IPS-NIHi7 (cell line): ENCODE measurements around the gene TMEM175.
"Not testable (repeated sequence)": the region's sequence is repeated elsewhere in the genome, so short reads cannot be mapped to it uniquely, and the experiment has no call there.

Experiments used
- DNase-seq: peaks from one replicate; pipeline ENCODE4 v3.0.0; 2012; ENCODE audit warnings: mixed read lengths; ENCODE audit errors: extremely low spot score

TMEM175 gene

DNA sequence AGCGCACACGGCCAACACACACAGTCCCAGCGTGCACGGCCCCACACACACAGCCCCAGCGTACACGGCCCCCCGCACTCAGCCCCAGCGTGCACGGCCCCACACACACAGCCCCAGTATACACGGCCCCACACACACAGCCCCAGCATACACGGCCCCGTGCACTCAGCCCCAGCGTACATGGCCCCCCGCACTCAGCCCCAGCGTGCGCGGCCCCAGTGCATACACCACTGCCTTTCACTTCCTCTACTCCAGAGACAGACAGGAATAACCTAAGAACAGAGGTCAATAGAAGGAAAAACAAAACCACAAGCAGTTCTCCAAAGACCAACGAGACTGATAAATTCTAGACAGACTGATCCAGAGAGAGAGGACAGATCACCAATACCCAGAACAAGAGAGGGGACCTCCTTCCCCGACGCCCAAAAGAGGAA, 17.2 kb upstream of the TMEM175 start:
- DNase-seq, result no peak

DNA sequence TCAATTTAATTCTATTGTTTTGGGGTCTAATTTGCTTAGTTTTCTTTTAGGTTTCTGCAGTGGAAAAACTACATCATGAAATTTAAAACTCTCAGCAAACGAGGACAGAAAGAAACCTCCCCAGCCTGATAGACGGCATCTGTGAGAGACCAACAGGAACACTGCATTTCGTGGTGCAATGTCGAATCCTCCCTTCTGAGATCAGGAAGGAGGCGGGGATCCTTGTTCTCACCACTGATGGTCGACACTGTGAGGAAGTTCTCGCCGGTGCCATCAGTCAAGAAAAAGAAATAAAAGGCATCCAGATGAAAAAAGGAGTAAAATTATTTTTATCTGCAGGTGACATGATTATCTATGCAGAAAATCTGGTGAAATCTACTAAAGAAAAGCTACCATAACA, 16.7 kb upstream of the TMEM175 start:
- no peak for DNase-seq

DNA sequence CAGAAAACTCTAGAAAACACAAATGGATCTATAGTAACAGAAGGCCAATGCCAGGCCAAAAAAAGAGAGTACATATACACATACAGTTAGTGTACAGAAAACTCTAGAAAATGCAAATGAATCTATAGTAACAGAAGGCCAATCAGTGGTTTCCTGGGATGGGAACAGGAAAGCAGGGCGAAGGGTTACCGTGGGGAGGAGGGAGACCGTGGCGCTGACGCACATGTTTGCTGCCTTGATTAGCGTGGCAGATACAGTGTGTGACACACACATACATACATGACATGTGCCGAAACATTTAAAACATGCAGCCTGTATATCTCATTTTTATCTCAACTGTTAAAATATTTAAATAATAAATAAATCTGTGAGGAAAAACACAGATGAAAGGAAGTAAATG, 14.8 kb upstream of the TMEM175 start:
- no peak for DNase-seq

DNA sequence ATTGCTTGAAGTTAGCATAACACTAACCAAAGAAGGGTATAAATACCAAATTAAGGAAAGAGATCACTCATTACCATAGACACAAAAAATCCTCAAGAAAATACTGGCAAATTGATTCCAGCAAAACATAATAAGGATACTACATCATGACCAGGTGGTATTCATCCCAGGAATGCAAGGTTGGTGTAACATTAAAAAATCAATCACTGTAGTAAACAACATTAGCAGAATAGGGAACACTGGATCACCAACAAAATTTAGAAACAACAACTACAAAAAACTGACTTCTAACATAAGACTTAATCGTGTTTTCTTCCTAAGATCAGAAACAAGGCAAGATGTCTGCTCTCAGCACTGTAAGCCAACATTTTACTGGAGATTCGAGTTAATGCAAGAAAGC, 14.3 kb upstream of the TMEM175 start:
- DNase-seq, result no peak

DNA sequence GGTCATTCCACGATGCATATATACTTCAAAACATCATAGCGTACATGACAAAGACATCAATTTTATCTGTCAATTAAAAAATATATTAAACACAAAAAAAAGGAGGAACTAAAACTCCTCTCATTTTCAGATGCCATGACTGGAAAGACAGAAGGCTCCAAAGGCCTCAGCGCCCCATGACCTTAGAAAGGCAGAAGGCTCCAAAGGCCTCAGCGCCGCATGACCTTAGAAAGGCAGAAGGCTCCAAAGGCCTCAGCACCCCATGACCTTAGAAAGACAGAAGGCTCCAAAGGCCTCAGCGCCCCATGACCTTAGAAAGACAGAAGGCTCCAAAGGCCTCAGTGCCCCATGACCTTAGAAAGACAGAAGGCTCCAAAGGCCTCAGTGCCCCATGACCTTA, 13.7 kb upstream of the TMEM175 start:
- not testable (repeated sequence) for DNase-seq

DNA sequence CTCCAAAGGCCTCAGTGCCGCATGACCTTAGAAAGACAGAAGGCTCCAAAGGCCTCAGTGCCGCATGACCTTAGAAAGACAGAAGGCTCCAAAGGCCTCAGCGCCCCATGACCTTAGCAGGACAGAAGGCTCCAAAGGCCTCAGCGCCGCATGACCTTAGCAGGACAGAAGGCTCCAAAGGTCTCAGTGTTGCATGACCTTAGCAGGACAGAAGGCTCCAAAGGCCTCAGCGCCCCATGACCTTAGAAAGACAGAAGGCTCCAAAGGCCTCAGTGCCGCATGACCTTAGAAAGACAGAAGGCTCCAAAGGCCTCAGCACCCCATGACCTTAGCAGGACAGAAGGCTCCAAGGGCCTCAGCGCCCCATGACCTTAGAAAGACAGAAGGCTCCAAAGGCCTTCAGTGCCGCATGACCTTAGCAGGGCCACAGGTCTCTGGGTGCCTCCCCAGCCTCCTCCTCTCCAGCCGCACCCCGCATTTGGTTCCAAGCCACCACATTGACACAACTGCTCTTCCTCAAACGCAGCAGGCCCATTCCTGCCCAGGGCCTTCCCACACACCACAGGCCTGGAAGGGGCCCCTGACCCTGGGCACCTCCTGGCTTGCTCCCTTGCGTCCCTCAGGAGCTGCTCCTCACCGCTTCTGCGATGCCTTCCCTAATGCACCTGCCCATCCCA, 13.1 kb upstream of the TMEM175 start:
- not testable (repeated sequence) for DNase-seq

DNA sequence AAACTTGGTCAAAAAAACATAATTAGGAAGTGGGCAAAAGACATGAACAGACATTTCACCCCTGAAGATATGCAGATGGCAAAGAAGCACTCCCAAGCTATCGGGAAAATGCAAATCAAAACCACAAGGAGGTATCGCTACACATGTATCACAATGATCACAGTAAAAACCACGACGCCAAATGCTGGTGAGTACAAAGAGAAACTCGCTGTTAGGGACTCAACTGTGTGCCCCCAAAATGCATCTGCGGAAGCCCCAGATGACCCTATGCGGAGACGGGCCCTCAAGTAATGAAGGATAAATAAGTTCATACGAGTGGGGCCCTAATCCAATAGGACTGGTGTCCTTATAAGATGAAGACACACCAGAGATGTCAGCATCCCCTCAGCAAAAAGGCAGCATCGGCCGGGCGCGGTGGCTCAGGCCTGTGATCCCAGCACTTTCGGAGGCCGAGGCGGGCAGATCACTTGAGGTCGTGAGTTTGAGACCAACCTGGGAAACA, 10.4 kb upstream of the TMEM175 start:
- DNase-seq, result no peak

DNA sequence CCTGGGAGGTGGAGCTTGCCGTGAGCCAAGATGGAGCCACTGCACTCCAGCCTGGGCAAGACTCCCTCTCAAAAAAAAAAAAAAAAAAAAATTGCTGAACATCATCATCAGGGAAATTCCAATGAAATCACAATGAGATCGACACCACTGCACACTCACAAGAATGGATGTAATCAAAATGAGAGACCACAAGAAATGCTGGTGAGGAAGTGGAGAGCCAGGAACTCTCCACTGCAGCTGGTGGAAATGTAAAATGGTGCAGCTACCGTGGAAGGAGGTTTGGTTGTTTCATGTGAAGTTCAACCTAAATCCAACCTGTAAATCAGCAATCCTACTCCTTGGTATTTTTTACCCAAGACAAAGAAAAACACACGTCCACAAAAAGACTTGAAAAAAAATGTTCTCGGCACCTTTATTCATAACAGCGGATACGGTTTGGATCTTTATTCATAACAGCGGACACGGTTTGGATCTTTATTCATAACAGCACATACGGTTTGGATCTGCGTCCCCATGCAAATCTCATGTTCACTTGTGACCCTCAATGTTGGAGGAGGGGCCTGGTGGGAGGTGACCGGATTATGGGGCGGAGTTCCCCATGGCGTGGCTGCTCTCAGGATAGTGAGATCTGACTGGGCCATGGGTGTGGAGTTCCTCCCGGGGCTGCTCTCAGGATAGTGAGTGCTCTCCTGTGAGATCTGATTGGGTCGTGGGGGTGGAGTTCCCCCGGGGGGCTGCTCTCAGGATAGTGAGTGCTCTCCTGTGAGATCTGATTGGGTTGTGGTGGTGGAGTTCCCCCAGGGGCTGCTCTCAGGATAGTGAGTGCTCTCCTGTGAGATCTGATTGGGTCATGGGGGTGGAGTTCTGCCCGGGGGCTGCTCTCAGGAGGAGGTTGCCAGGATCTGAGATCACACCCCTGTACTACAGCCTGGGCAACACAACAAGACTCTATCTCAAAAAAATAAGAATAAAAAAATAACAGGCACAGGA, 7.9 kb upstream of the TMEM175 start:
- DNase-seq, result no peak

DNA sequence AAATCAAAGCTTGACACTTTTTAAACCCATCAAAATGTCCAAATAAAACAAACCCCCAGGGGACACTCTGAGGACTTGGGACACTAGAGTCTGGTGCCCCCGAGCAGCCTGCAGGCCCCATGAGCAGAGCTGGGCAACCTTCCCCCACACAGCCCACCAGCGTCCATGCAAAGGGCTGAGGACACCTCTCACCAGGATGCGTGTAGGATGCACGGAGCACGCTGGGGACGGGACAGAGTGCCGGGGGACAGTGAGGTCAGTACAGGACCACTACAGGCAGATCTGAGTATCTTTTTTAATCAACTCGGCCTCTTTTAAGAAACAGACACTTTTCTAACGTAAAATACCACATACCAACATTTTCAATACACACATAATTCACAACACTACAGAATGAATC, 7.1 kb upstream of the TMEM175 start:
- DNase-seq, result no peak

DNA sequence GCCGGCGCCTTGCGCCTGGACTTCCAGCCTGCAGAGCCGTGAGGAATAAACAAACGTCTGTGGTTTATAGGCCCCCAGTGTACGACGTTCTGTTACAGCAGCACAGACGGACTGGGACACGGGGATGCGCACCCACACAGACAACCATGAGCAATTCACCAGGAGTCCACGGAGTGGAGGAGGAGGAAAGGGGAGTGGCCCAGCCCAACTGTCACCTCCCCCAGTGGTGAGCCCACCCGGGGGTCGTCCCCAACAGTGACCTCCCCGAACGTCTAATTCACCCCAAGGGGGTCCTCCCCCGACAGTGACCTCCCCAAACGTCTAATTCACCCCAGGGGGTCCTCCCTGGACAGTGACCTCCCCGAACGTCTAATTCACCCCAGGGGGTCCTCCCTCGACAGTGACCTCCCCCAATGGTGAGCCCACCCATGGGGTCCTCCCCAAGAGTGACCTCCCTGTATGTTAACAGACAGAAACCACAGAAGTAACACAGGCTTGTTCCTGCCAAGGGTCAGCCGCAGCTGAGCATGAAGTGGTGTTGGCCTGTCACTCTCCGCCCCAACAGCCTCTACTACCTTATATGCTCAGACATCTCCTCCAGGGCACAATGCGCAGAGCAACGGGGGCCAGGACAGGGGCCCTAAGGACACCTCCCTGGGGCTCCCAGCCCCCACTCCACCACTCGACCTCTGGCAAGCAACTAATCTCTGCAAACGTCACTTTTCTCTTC, 6.3 kb upstream of the TMEM175 start:
- DNase-seq, result no peak

DNA sequence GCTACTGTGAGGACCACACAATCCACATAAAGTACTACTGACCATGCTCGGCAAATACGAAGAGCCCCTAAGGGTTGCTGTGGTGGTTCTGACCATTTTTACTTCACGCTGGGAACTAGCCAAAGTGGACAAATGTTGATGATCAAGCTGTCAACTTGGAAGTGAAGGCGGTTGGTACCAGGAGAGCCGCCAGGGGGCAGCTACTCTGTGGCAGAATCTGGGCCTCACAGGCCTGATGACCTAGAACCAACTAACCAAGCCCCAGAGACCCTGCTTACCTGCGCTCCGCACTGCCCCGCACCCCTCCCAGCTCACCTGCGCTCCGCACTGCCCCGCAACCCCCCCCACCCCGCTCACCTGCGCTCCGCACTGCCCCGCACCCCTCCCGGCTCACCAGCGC, 5.7 kb upstream of the TMEM175 start:
- peak; percentile 82 for DNase-seq

DNA sequence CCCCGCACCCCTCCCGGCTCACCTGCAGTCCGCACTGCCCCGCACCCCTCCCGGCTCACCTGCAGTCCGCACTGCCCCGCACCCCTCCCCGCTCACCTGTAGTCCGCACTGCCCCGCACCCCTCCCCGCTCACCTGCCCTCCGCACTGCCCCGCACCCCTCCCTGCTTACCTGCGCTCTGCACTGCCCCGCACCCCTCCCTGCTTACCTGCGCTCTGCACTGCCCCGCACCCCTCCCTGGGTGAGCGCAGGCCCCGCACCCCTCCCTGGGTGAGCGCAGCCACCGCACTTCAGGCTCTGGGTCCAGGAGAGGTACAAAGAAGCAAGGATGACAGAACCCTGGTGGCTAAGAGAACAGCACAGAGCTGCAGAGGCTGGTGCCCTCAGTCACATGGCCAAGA, 4.7 kb upstream of the TMEM175 start:
- not testable (repeated sequence) for DNase-seq

DNA sequence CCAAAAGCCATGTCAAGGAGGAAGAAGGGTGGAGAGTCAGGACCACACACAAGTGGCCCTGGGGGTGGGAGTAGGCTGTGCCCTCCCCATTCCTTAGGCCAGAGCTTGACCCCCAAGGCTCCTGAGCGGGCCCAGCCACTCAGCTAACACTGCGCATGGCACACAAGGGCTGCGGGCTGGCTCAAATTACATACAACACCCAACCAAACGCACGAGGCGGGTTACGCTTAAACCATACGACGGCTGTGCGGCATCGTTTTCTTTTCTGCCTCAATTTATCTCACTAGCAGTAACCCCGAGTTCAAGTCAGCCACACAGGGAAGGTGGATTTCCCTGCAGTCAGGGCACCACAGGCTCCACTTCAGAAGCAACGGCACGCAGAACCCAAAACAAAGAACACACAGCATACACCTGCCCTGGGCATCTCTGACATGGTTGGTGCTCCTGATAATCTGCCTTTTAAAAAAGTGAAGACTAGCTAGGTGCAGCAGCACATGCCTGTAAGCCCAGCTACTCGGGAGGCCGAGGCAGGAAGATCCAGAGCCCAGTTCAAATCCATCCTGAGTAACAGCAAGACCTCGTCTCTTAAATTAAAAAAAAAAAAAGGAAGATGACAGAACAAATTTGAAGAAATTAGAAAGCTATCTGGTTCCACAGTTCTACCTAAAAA, 3.0 kb upstream of the TMEM175 start:
- no peak for DNase-seq

DNA sequence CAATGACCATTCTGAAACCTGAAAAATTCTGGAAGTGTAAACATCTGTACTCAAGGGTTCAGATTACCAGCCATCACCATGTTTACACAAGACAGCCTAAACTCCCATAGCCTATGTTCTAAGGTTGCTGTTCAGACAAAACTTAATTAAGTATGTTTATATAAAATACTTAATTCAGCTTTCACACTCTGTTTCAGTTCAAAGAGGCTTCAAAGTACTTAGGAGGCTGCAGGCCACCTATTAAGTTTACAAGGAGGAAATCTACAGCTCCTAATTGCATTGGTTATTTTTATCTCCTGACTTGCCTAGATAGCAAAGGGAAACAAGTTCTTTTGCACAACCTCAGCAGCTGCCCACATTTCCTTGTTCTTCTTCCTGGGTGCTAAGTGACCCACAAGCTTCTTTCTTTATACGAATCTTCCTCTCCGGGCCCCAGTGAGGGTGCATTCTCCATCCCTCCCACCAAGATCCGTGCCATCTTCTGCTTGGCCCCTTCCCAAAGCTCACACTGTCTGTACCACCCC, 2.2 kb upstream of the TMEM175 start:
- DNase-seq, result no peak

DNA sequence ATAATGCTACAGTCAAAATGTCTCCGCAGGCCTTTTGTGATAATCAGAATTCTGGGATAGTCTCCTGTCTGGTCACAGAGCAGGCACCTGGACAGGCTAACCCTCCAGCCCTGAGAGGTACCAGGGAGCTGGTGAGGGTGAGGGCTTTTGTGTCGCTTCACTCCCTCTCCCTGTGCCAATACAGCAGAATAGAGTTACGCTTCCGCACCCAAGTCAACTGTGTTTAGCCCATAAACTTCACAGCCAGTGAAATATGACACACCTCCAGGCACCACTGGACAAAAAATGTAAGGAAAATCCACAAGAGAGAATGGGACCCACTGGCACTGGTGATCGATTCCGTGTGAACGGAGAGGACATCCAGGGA, 1.4 kb upstream of the TMEM175 start:
- no peak for DNase-seq

DNA sequence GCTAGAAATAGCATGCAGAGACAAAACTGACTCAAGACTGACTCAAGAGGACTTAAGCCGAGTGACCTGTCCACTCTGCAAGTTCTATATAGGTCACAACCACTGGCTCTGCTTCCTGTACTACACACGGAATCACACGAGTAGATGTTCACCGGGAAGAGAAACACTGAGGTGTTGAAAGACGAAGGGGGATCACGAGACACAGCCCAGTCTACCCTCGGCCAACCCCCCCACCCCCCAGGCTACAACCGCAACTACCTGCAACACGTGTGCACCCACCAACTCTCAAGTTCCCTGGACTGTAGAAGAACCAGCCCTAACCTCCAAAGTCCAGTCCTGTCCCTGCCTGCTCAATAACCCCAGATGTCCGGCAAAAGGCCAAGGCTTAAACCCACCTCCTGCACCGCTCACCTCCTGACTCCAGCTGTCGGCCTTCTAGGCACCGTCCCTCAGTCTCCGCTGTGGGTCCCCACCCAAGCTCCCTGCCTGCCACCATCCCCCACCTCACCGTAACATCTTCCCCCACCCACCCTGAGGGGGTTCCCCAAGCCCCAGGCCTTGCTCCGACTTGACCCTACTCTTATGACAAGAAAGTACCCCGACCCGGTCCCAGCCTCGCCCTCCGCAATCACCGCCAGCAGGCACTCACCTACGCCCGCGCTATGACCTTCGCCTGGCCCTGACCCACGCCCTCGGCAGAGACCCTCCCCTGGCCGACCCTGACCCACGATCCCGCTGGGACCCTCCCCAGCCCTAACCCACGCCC, 883 bp upstream of the TMEM175 start:
- DNase-seq, result no peak

DNA sequence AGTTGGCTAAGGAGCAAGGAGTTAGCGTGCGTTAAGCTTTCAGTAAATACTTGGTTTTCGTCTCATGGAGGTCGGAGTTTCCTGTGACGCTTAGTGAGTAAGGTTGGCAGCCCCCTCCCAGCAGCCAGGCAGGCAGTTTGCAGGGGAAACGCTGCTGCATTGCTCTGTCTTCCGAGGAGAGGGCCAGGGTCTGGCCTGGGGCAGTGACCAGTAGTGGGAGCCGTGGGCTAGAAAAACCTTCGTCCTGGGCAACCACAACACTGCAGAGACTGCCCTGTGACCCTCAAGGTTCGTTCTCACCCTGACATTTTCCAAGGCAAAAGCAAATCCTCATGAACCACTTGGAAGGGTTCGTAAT, 432 bp downstream of the TMEM175 start:
- DNase-seq, result peak; percentile 62

DNA sequence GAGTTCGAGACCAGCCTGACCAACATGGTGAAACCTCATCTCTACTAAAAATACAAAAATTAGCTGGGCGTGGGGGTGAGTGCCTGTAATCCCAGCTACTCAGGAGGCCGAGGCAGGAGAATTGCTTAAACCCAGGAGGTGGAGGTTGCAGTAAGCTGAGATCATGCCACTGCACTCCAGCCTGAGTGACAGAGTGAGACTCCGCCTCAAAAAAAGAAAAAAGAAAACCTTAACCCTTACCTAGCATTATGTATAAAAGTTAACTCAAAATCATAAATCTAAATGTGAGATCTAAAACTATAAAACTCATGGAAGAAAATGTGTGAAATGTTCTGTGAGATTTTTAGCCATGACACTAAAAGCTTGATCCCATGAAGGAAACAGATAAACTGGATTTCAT, 7.2 kb downstream of the TMEM175 start:
- not testable (repeated sequence) for DNase-seq

DNA sequence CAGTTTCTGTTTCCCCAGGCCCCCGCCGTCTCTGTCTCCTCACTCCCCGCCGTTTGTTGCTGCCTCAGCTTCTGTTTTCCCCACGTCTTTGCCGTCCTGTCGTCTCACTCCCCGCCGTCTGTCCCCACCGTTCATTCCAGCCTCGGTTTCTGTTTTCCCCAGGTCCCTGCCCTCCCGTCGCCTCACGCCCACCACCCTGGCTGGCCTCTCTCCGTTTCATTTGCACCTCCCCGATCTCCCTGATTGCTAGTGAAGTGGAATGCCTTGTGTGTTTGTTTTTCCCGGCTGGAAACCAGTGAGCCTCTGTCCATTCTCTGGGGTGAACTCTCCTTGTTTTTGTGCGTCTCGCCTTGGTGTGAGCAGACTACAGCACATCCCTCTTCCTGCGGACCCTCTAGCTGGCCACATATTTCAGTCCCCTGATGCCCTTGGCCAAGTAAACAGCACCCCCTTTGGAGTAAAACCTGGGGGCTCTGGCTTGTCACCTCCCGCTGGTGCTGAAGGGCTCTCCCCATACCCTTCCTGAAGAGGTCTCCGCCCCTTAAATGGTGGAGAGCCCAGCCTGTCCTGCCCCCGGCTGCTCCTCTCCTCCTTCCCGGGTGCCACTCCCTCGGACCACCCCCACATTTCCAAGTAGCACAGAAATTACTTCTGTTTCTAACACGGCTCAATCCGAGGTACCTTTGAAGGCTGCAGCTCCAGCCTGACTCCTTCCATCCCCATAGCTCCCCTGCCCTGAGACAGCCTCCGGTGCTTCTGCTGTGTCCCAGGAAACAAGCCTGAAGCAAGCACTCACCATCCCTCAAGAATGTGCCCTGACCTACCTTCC, 13.2 kb downstream of the TMEM175 start:
- DNase-seq, result peak; percentile 55

DNA sequence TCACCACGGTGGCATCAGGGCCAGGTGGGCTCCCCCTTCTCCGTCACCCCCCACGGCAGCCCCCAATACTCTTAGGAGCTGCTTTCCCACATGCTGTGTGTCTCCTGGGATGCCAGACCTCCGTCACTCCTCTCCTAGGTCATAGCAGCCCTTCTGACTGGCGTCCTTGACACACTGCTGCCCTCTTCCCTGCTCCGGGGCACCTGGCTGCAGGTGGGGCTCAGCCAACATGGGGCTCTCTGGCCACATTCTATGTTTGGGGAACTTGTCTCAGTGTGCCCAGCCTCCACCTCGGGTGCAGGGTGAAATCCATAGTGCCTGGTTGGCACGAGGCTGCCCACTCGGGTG, 13.8 kb downstream of the TMEM175 start:
- DNase-seq, result no peak
